ENCODE data around the gene EID1.

The EID1 gene

DNA sequence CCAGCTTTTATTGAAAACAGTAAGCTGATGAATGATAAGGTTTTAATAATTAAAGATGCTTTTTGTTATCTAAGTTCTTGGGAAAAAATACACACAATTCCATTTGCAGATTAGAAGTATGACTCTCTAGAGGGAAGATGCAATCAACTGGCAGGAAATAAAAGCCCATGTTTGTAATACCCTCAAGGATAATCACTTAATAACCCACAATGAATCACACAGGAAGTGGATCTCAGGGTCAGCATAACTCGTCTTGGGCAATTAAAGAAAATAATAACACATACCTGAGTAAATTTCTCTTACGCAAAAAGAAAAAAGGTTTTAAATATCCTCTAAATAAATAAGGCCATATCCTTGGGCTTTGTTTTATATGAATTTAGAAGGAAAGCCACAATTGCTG is 9.4 kb upstream of the EID1 start:
- DNase-seq (ENCODE audit: low read depth, low spot score) = peak; percentile 36

DNA sequence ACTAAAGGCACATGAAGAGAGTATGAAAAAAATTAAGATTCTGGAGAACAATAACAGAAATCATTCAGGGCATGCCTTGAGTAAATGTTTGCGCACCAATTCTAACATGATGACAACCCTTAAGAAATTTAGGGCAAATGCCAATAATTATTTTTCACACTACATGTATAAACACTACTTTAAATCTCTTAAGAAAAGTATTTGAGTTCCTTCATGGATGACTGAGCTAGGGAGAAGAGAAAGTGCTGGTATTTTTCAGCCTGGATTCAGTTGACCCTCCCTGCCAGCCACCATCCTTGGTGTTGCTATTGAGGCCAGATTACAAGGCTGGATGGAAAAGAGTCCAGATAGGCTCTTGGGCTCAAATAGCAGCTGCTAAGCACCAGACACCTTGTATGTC is 8.0 kb upstream of the EID1 start:
- DNase-seq (ENCODE audit: low read depth, low spot score) = no peak

- no peak for DNase-seq (ENCODE audit: low read depth, low spot score)
Observed at GRCh38 chr15:48871542-48871941, 6.4 kb upstream of the EID1 start.

- DNase-seq (ENCODE audit: low read depth, low spot score) = no peak
Observed at GRCh38 chr15:48872632-48873031, 5.3 kb upstream of the EID1 start.

DNA sequence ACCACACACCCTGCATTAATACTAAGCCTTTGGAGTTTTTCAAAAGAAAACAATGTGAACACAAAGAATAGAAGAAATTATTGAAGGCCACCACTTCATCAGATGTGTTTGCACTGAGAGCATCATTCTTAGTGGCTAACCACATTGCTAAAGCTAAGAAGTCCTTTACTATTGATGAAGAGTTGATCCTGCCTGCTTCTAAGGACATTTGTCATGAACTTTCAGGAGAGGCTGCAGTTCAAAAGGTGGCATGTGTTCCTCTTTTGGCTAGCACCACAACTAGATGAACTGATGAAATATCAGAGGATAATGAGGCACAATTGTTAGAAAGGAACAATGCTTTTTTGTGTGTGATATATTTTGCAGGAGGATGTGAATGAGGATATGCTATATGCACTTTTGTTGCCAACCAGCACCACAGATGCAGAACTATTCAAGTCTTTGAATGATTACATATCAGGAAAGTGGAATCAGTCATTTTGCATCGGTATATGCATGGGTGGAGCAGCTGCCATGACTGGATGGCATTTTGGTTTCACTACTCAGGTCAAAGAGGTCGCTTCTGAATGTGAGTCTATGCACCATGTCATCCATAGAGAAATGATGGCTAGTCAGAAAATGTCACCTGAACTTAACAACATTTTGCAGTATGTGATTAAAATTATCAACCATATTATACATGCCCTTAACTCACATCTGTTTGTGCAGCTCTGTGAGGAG is 2.5 kb upstream of the EID1 start:
- DNase-seq (ENCODE audit: low read depth, low spot score) = no peak

DNA sequence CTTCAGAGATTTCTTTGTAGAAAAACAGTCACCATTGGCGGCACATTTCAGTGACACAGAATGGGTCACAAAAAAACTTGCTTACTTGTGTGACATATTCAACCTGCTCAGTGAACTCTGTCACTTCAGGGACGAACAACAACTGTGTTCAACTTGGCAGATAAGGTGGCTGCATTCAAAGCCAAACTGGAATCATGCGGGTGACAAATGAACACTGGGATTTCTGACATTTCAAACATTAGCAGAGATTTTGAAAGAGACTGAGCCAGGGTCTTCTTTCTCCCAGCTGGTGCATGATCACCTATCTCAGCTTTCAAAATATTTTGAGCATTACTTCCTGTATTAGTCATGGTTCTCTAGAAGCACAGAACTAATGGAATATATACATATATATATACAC is 1.9 kb upstream of the EID1 start:
- no peak for DNase-seq (ENCODE audit: low read depth, low spot score)

- no peak for DNase-seq (ENCODE audit: low read depth, low spot score)
Observed at GRCh38 chr15:48880070-48880634, 2.2 kb downstream of the EID1 start.

DNA sequence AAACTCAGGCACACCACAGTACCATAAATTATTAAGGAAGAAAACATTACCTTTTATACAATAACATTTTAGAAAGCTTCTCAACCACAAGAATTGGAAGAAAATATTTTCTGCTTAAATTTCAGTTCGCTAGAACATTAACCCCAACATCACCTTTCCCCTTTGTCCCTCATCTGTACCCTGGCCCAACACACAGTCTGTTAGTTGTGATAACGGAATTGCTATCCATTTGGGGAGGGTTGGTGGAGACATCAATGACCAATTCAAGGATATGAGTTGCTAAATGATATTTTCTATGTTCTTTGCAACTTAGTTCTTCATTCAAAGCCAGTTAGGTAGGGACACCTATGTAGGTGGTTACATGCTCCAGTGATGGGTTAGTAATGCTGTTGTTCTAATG is 5.8 kb downstream of the EID1 start:
- DNase-seq (ENCODE audit: low read depth, low spot score) = no peak

- DNase-seq (ENCODE audit: low read depth, low spot score) = no peak
Observed at GRCh38 chr15:48887144-48887543, 9.2 kb downstream of the EID1 start.

- DNase-seq (ENCODE audit: low read depth, low spot score) = no peak
Observed at GRCh38 chr15:48888191-48888590, 10.3 kb downstream of the EID1 start.

GRCh38 chr15:48888836-48889235 is 10.9 kb downstream of the EID1 start:
- DNase-seq (ENCODE audit: low read depth, low spot score) = peak; percentile 4

DNA sequence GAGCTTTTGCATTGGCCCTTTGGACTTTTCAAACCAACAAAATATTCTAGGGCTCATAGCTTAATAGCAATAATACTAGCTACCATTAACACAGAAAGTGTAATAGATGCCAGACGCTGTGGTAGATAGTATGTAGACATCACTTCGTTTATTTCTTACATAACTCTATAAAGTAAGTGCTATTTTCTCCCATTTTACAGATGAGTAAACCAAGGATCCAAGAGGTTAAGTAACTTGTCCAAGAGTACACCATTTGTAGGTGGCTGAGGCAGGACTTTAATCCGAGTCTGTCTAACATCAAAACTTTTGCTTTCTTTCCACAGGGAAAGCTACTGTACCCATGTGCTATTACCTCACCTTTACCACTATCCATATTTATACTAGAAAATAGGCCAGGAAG is 12.0 kb downstream of the EID1 start:
- DNase-seq (ENCODE audit: low read depth, low spot score) = no peak

DNA sequence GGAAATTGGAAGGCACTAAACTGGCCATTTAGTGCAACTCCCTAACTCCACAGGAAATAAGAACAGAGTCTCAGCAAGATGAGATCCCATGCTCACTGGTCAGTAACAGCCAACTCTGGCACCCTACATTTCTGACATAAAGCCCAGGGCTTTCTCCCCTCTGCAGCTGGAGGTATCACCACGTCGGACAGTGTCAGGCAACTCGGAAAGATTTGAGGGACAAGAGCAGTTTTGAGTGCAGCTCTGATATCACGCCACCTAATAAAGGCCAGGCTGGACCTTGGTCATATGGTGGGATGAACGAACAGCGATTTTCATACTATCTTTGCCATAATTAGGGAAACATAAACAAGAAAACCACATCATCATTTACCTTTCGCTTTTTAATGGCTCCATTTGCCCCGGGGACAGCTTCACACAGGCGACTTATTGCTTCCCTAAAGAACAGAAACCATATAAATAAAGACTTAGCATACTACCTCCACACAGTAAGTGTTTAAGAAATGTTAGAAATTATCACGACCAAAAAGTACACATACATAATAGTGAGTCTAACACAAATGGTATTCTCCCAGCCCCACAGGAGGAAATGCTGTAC is 12.5 kb downstream of the EID1 start:
- no peak for DNase-seq (ENCODE audit: low read depth, low spot score)

DNA sequence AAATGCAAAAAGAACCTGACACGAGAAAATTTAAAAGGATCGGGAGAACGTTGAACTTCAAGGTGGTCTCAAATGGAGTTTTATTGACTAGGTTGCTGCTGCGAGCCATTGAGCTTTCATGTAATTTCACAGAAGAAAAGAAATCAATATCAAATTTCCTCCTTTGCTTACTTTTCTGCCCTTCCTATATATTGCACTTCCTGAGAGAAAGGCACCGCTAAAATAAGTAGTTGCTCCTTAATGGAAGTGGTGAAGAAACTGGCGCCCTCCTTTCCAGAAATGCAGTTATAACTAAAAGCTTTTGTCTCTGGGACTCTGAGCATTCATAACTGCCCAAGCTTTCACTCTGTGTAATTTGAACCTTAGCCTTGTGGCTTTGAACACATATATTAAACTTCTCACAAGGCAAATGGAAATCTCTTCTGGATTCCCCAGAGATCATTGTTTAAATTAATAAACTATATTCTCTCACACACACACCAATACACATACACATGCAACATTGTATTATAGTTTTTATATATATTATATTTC is 13.4 kb downstream of the EID1 start:
- no peak for DNase-seq (ENCODE audit: low read depth, low spot score)

- no peak for DNase-seq (ENCODE audit: low read depth, low spot score)
Observed at GRCh38 chr15:48893311-48893710, 15.4 kb downstream of the EID1 start.

DNA sequence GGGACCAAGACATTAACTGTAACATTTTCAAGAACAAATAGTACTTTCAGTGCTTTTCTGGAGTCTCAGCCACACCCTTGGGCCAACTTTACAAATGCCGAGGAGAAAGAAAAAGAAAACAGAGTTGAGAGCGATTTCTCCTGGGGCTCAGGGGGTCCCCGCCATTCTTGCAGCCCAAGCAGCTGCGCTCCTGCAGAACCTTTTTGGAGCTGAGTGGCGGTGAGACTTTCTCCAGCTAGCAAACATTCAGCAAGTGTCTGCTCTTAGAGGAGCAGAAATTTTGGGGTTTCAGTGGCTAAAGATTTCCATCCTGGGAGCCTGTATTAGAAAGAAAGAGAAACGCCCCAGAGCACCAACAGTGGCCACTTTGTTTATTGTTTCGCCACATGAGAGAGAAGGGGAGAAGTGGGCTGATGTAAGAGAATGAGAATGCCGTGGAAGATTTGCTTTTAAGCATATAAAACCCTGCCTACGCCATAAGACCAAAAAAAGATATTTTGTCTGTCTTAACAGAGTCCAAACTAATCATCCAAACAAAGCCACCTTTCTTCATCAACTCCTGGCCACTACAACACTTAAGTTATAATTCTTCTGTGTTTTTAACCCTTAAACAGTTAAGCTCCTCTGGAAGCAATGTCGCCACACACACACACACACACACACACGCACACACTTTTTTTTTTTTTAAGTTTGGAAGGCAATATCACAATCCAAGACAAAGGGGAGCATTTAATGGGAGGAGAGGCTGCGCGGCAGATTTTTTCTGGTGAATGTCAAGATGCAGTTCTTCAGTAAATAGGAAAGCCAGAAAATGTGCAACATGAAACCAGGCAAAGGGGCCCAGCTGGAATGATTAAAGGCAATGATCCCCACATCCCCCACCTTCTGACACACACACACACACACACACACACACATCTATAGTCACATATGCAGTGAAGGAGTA is 19.2 kb downstream of the EID1 start:
- DNase-seq (ENCODE audit: low read depth, low spot score) = peak; percentile 62

DNA sequence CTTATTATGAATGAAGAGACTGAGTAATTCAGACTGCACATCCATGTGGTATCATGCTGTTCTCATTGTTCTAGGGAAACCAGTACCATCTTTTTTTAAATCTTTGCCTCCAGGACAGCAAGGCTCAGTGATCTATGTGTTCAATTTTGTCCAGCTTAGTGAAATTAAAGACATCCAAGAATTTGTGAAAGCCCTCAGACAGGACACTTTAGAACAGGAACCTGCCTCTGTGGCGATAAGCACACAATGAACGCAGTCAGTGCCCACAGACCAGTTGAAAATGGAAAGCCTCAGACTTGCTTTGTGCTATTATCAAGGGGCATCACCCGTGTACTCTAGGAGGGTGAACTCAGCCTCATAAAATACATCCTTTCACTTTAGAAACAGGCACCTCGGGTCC is 20.1 kb downstream of the EID1 start:
- no peak for DNase-seq (ENCODE audit: low read depth, low spot score)

- no peak for DNase-seq (ENCODE audit: low read depth, low spot score)
Observed at GRCh38 chr15:48898446-48898845, 20.5 kb downstream of the EID1 start.

DNA sequence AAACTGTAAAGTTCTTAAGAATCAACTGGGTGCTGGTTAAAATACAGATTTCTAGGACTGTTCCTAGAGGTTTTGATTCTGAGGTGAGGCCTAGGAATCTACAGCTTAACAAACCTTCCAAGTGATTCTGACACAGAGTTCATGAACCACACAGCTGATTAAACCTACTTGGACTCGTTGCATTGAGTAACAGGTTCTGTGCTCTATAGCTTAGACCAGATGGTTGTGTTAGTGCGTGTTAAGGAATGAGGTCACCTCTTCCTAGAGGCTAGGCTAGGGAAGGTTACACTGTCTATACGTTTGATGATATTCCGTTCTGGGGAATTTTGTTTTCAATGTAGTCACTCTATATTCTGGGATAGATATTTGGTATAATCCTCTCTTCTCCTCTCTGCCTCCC is 21.9 kb downstream of the EID1 start:
- no peak for DNase-seq (ENCODE audit: low read depth, low spot score)

DNA sequence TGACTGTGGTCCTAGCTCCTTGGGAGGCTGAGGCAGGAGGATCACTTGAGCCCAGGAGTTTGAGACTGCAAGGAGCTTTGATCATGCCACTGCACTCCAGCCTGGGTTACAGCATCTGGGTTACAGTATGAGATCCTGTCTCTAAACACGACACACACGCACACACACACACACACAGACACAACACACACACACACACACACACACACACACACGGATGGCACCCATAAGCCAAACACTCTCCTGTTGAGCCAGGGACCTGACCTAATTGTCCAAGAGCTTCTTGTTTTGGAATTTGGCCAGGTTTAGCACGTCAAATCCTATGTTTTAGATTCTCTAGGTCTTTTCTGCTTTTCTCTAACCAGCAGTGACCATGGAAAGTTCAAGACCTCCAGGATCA is 26.8 kb downstream of the EID1 start:
- no peak for DNase-seq (ENCODE audit: low read depth, low spot score)

- no peak for DNase-seq (ENCODE audit: low read depth, low spot score)
Observed at GRCh38 chr15:48905216-48905615, 27.3 kb downstream of the EID1 start.

DNA sequence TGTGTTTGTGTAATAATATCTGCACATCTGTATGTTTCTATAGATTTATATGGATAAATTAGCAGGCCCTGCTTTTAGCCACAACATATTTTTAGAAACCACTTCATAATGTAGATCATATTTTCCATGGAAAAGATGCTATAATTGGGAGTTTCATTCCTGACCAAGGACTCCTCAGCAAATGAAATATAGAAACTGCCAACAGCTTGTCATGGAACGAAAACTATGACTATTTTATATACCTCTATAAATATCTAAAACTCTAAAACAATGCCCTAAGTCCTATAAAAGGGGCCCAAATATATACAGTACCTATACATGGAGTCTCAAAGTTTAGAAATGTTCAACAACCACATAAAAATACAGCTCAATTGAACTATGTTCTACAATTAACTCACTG is 27.9 kb downstream of the EID1 start:
- no peak for DNase-seq (ENCODE audit: low read depth, low spot score)
